ENCODE data around the gene PYHIN1. TPM values are rescaled to one million over a fixed set of nuclear protein-coding genes. Genes with fewer than 3 reads are reported as not detected.
A peak's percentile ranks its signal among the peaks of the same experiment; 100 is the strongest.

The PYHIN1 gene
- total and polyA plus RNA-seq, 12 donors = 0.07 to 3.1 (median 0.33) TPM; not detected in 7

GRCh38 chr1:159011751-159012150 lies 80.4 kb downstream of the PYHIN1 start:
- peak overlapping the region in 9 of 10 donors; percentile 1 to 96 (median 89) for H3K27ac ChIP-seq
- ATAC-seq (no peak), DNase-seq (no peak)
- peaks cover 0 to 75% (median 41%) of the 10 kb centered on the region in 9 donors for H3K4me1 ChIP-seq
- H3K36me3 ChIP-seq = peaks cover 0 to 34% (median 7%) of the 10 kb centered on the region in 9 donors
- intact Hi-C loops (cut with DNase I) = loop anchor here in 1 of 10 donors (5.0 kb wide), 1 partner anchor 41 kb away; no protein-coding TSS in a partner anchor
- H3K27me3 ChIP-seq = no peaks in the 10 kb centered on the region
- no peaks in the 10 kb centered on the region for H3K9me3 ChIP-seq
- H3K4me3 ChIP-seq = peak overlapping the region; percentile 4 to 76 (median 59)
- TF ChIP-seq CTCF (IDR thresholded peaks at IDR 0.05) = no peak

DNA sequence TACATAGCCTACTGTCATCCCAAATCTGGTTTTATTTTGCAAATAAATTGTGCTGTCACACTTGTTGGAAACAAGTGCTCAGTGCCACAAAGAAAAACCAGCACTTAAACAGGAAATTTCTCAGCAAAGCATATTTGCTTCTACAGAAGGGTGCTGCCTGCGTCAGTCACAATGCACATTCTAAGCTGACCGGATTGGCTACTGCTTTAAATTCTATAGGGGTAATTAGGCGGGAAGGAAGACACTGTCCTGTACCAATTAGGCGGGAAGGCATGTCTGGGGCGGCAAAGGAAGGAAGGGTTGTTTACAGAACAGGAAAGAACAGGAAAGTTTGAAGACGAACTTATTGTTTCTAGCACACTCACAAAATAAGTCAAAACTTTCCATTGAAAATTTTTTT lies 81.1 kb downstream of the PYHIN1 start:
- TF ChIP-seq CTCF (IDR thresholded peaks at IDR 0.05) = no peak
- H3K4me1 ChIP-seq = peaks cover 0 to 75% (median 44%) of the 10 kb centered on the region in 9 donors
- peak overlapping the region; percentile 1 to 96 (median 86) for H3K27ac ChIP-seq
- no peaks in the 10 kb centered on the region for H3K9me3 ChIP-seq
- H3K4me3 ChIP-seq = peak overlapping the region; percentile 12 to 76 (median 59)
- WGBS, 2 donors = 43 to 48% methylated on average over 6 of the region's 6 CpGs
- no peaks in the 10 kb centered on the region for H3K27me3 ChIP-seq
- intact Hi-C loops (cut with DNase I) = loop anchor here in 1 of 10 donors (5.0 kb wide), 1 partner anchor 40 kb away; no protein-coding TSS in a partner anchor
- peak in 1 of 2 donors; percentile 10 for DNase-seq
- peaks cover 0 to 42% (median 14%) of the 10 kb centered on the region in 9 donors for H3K36me3 ChIP-seq
- ATAC-seq = peak in 3 of 8 donors; percentile 6 to 36 (median 34)

DNA sequence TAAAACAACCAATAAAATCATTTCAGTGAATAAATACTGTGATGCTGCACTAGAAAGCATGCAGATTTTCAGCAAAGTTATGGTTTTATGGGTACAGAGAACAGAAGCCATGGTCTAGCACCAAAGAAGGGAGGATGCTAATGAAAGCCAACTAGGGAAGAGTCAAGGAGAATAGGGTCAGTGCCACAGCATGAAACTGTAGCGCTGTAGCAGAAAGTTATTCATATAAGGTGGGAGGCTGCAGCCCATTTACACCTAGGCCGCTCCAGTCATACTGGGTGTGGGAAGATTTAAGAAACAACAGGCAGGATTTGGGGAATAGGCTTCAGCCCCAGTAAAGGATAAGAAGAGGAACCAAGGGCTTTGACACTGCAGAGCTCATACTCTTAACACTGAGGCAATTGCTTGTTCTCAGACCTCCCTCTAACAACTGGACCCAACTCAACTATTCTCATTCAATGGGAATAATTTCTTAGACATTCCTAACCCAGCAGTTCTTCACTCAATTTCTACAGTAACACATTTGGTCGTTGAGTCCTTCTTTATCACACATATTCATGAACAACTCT lies 82.7 kb downstream of the PYHIN1 start:
- intact Hi-C loops (cut with DNase I) = loop anchor here in 1 of 10 donors (5.0 kb wide), 1 partner anchor 38 kb away; no protein-coding TSS in a partner anchor
- H3K4me1 ChIP-seq = peaks cover 0 to 75% (median 43%) of the 10 kb centered on the region in 9 donors
- H3K27ac ChIP-seq = peak overlapping the region in 4 of 10 donors; percentile 80 to 96 (median 89)

DNA sequence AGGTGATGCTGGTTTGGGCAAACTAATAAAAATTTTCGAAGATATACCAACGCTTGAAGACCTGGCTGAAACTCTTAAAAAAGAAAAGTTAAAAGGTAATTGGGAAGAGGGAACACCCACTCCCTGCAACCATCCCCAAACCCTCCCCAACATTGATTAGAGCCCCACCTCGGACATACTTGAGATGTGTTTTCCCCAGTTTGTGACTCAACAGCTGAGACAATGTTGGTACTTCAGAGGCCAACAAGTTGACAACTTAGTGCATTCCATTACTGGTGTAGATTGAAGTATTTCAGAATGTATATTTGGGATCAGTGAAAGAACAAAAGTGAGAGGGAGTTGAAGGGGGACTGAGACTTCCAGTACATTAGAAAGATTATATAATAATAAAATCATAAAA lies 83.5 kb downstream of the PYHIN1 start:
- peak overlapping the region in 3 of 10 donors; percentile 1 to 64 (median 7) for H3K4me3 ChIP-seq
- WGBS, 2 donors = 91% methylated on average over 3 of the region's 3 CpGs
- no peak for TF ChIP-seq CTCF (IDR thresholded peaks at IDR 0.05)
- no peaks in the 10 kb centered on the region for H3K9me3 ChIP-seq
- intact Hi-C loops (cut with DNase I) = loop anchor here in 1 of 10 donors (5.0 kb wide), 1 partner anchor 37 kb away; no protein-coding TSS in a partner anchor
- peaks cover 0 to 65% (median 31%) of the 10 kb centered on the region in 9 donors for H3K36me3 ChIP-seq
- H3K27me3 ChIP-seq = no peaks in the 10 kb centered on the region
- DNase-seq = no peak
- H3K4me1 ChIP-seq = peaks cover 0 to 77% (median 38%) of the 10 kb centered on the region in 9 donors
- ATAC-seq = no peak
- H3K27ac ChIP-seq = peak overlapping the region in 6 of 10 donors; percentile 18 to 96 (median 34)

More for the DNA sequence above, 82.7 kb downstream of the PYHIN1 start:
- ATAC-seq (no peak), DNase-seq (no peak)
- peaks cover 0 to 58% (median 23%) of the 10 kb centered on the region in 9 donors for H3K36me3 ChIP-seq
- no peaks in the 10 kb centered on the region for H3K9me3 ChIP-seq
- no peak for TF ChIP-seq CTCF (IDR thresholded peaks at IDR 0.05)
- H3K27me3 ChIP-seq = no peaks in the 10 kb centered on the region
- whole genome bisulfite sequencing, 2 donors = 92 to 96% methylated on average over 3 of the region's 3 CpGs
- peak overlapping the region in 9 of 10 donors; percentile 14 to 76 (median 61) for H3K4me3 ChIP-seq

Measured in heart right ventricle (tissue), 16 donors.